ENCODE results near the gene DTNB. TPM values are rescaled to one million over a fixed set of nuclear protein-coding genes. Genes with fewer than 3 reads are reported as not detected.
"Not testable (repeated sequence)": the region's sequence is repeated elsewhere in the genome, so short reads cannot be mapped to it uniquely, and the experiment has no call there.

The DTNB gene
- polyA plus RNA-seq, 4 donors: 11.8 to 23.8 (median 19.2) TPM

GRCh38 chr2:25684577-25685473, 11.4 kb upstream of the DTNB start:
- no peak for DNase-seq (ENCODE audit: low read depth in 4 of 4, low spot score in 3 of 4)

GRCh38 chr2:25682082-25682481, 8.7 kb upstream of the DTNB start:
- DNase-seq (ENCODE audit: low read depth in 4 of 4, low spot score in 3 of 4): no peak

GRCh38 chr2:25677877-25678276, 4.5 kb upstream of the DTNB start:
- DNase-seq (ENCODE audit: low read depth in 4 of 4, low spot score in 3 of 4): no peak

GRCh38 chr2:25674077-25674362, 643 bp upstream of the DTNB start:
- DNase-seq (ENCODE audit: low read depth in 4 of 4, low spot score in 3 of 4): no peak

GRCh38 chr2:25672494-25673299, 680 bp downstream of the DTNB start:
- DNase-seq (ENCODE audit: low read depth in 4 of 4, low spot score in 3 of 4): peak in 2 of 4 donors; percentile 27 to 35

- no peak for DNase-seq (ENCODE audit: low read depth in 4 of 4, low spot score in 3 of 4)
These were observed 1.8 kb downstream of the DTNB start for GRCh38 chr2:25671622-25672021.

- no peak for DNase-seq (ENCODE audit: low read depth in 4 of 4, low spot score in 3 of 4)
These were observed 3.9 kb downstream of the DTNB start for GRCh38 chr2:25669520-25669919.

- DNase-seq (ENCODE audit: low read depth in 4 of 4, low spot score in 3 of 4): no peak
These were observed 7.2 kb downstream of the DTNB start for GRCh38 chr2:25666218-25666617.

- not testable (repeated sequence) for DNase-seq (ENCODE audit: low read depth in 4 of 4, low spot score in 3 of 4)
These were observed 7.9 kb downstream of the DTNB start for GRCh38 chr2:25665429-25665828.

- DNase-seq (ENCODE audit: low read depth in 4 of 4, low spot score in 3 of 4): no peak
These were observed 8.4 kb downstream of the DTNB start for GRCh38 chr2:25664965-25665307.

- DNase-seq (ENCODE audit: low read depth in 4 of 4, low spot score in 3 of 4): peak; percentile 53 to 69 (median 62)
These were observed 9.0 kb downstream of the DTNB start for GRCh38 chr2:25664183-25664964.

GRCh38 chr2:25655316-25655715, 18.1 kb downstream of the DTNB start:
- no peak for DNase-seq (ENCODE audit: low read depth in 4 of 4, low spot score in 3 of 4)

GRCh38 chr2:25654801-25655200, 18.6 kb downstream of the DTNB start:
- DNase-seq (ENCODE audit: low read depth in 4 of 4, low spot score in 3 of 4): no peak

- no peak for DNase-seq (ENCODE audit: low read depth in 4 of 4, low spot score in 3 of 4)
These were observed 21.5 kb downstream of the DTNB start for GRCh38 chr2:25651782-25652455.

- DNase-seq (ENCODE audit: low read depth in 4 of 4, low spot score in 3 of 4): no peak
These were observed 22.3 kb downstream of the DTNB start for GRCh38 chr2:25651066-25651465.

- DNase-seq (ENCODE audit: low read depth in 4 of 4, low spot score in 3 of 4): no peak
These were observed 23.1 kb downstream of the DTNB start for GRCh38 chr2:25650256-25650655.

- no peak for DNase-seq (ENCODE audit: low read depth in 4 of 4, low spot score in 3 of 4)
These were observed 23.6 kb downstream of the DTNB start for GRCh38 chr2:25649786-25650185.

GRCh38 chr2:25642298-25642697, 31.1 kb downstream of the DTNB start:
- DNase-seq (ENCODE audit: low read depth in 4 of 4, low spot score in 3 of 4): no peak

GRCh38 chr2:25639696-25640095, 33.7 kb downstream of the DTNB start:
- DNase-seq (ENCODE audit: low read depth in 4 of 4, low spot score in 3 of 4): no peak

- no peak for DNase-seq (ENCODE audit: low read depth in 4 of 4, low spot score in 3 of 4)
These were observed 34.2 kb downstream of the DTNB start for GRCh38 chr2:25639131-25639530.

GRCh38 chr2:25635797-25636196, 37.6 kb downstream of the DTNB start:
- no peak for DNase-seq (ENCODE audit: low read depth in 4 of 4, low spot score in 3 of 4)

All from left renal pelvis (tissue), 4 donors.